Esophagus squamous epithelium (tissue), 5 donors: ENCODE data around the gene CROCC. TPM values are rescaled to one million over a fixed set of nuclear protein-coding genes. Genes with fewer than 3 reads are reported as not detected.

ENCODE experiments used
- DNase-seq: peaks from one replicate; lab custom pipeline; 2025; lab: John Stamatoyannopoulos, UW
- H3K27ac ChIP-seq, 4 donors: fragments of 200-600 bp; sonication (generic); one replicate each; pipeline ENCODE4 v1.5.1; 2016 to 2019; ENCODE audit warnings: mild to moderate bottlenecking in 1 of 4
- H3K27me3 ChIP-seq, 4 donors: fragments of 200-600 bp; sonication (generic); 1 replicate in 3 of 4; 2 replicates in 1 of 4; pipeline versions ENCODE4 v1.5.1 to v1.6.0; 2017 to 2021; ENCODE audit warnings: antibody characterized with exemption in 1 of 4
- H3K36me3 ChIP-seq, 3 donors: fragments of 200-600 bp; sonication (generic); one replicate each; pipeline ENCODE4 v1.5.1; 2016 to 2019
- H3K4me1 ChIP-seq, 3 donors: fragments of 200-600 bp; sonication (generic); one replicate each; pipeline ENCODE4 v1.5.1; 2017 to 2019
- H3K4me3 ChIP-seq, 4 donors: fragments of 200-600 bp; sonication (generic); 1 replicate in 3 of 4; 2 replicates in 1 of 4; pipeline ENCODE4 v1.5.1; 2016 to 2019; ENCODE audit warnings: mild to moderate bottlenecking in 2 of 4, moderate library complexity in 1 of 4
- H3K9me3 ChIP-seq, 3 donors: fragments of 200-600 bp; sonication (generic); one replicate each; pipeline ENCODE4 v1.5.1; 2016 to 2019
- POLR2A ChIP-seq, 4 donors: fragments of 450-650 bp; IDR thresholded peaks; one replicate each; pipeline ENCODE4 v1.6.1; 2017; ENCODE audit warnings: antibody characterized with exemption in 4 of 4, mild to moderate bottlenecking in 4 of 4, moderate library complexity in 3 of 4
- WGBS, 2 donors: methylation state at CpG; one replicate each; pipeline ENCODE4 v1.1.5; 2018; 5-methylcytosine and 5-hydroxymethylcytosine counted together
- intact Hi-C: fragments of 100-400 bp; cut with DNase I; formaldehyde crosslinking; loops from one replicate; pipeline ENCODE4 v1.15.0; 2022
- total RNA-seq, 4 donors: library from RNA; depleted of rRNA; stranded (reverse); fragments of >200 nt; gene quantifications; one replicate each; pipeline ENCODE4 v1.1.0, GENCODE V29; 2016
- TF ChIP-seq, protein P1 (sequence below), 6 experiments: fragments of 450-650 bp in 4 of 6; fragments of 200-600 bp in 2 of 6; sonication (generic) in 2 of 6; IDR thresholded peaks; one replicate each; pipeline ENCODE4 v1.5.1; 2016 to 2019; ENCODE audit warnings: antibody characterized with exemption in 6 of 6, mild to moderate bottlenecking in 4 of 6, moderate library complexity in 4 of 6
- donor health status: DM: yes; HTN: yes; CAD: no.

Gene CROCC
- total RNA-seq, 4 donors from 2014 or later, result 8.5 to 43.1 (median 30.2) TPM

DNA sequence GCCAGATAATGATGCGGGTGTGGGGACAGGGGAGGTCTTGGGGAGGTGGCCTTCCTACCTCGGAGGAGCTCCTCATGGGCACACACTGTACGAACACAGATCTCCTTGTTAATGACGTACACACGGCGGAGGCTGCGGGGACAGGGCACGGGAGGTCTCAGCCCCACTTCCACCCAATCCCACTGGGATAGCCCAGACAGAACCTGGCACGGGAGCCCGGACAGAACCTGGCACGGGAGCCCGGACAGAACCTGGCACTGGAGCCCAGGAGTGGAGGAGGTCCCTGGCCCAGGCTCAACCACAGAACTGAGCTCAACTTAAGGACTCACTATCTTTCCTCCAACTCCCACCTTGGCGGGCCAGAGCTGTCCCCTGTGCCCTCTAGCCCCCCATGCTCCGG, 53.5 kb downstream of the CROCC start:
- H3K36me3 ChIP-seq, result peaks cover 0 to 15% (median 5%) of the 10 kb centered on the region in 3 donors
- peaks cover 0 to 17% (median 0%) of the 10 kb centered on the region in 4 donors for H3K27me3 ChIP-seq
- H3K27ac ChIP-seq, result no peak overlapping the region
- peaks cover 8 to 51% (median 11%) of the 10 kb centered on the region in 3 donors for H3K4me1 ChIP-seq
- TF ChIP-seq, protein P1, sequence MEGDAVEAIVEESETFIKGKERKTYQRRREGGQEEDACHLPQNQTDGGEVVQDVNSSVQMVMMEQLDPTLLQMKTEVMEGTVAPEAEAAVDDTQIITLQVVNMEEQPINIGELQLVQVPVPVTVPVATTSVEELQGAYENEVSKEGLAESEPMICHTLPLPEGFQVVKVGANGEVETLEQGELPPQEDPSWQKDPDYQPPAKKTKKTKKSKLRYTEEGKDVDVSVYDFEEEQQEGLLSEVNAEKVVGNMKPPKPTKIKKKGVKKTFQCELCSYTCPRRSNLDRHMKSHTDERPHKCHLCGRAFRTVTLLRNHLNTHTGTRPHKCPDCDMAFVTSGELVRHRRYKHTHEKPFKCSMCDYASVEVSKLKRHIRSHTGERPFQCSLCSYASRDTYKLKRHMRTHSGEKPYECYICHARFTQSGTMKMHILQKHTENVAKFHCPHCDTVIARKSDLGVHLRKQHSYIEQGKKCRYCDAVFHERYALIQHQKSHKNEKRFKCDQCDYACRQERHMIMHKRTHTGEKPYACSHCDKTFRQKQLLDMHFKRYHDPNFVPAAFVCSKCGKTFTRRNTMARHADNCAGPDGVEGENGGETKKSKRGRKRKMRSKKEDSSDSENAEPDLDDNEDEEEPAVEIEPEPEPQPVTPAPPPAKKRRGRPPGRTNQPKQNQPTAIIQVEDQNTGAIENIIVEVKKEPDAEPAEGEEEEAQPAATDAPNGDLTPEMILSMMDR (IDR thresholded peaks at IDR 0.05), result no peak
- no peak for TF ChIP-seq POLR2A (IDR thresholded peaks at IDR 0.05)
- WGBS, 2 donors, result 62 to 70% methylated on average over 8 to 14 of the region's 14 CpGs
- H3K9me3 ChIP-seq, result no peaks in the 10 kb centered on the region
- no peak overlapping the region for H3K4me3 ChIP-seq
- DNase-seq, result no peak
- intact Hi-C loops, result no loop called here

DNA sequence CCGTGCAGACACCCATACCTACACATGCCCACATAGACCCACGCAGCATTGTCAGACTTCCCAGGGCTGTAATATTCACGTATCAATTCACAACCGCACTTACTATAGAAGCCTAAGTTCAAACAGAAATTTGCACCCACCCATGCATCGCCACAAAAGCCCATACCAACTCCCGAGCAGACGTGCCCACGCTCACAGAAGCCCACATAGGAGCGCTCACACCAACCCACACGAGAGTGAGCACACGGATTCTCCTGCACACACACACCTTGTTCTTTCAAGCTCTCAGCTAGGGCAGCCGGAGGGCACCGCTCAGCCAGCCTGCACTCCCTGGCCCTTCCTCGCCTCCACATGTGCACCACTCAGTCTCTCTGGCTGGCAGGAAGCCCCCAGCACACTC, 54.1 kb downstream of the CROCC start:
- TF ChIP-seq, protein P1 (IDR thresholded peaks at IDR 0.05), result no peak
- TF ChIP-seq POLR2A (IDR thresholded peaks at IDR 0.05), result no peak
- Histone ChIP-seq H3K4me3 (no peak overlapping the region), H3K27ac (no peak overlapping the region), H3K9me3 (no peaks in the 10 kb centered on the region), H3K36me3 (peaks cover 0 to 8% (median 0%) of the 10 kb centered on the region in 3 donors), H3K4me1 (peaks cover 11 to 57% (median 15%) of the 10 kb centered on the region in 3 donors), H3K27me3 (peaks cover 0 to 23% (median 0%) of the 10 kb centered on the region in 4 donors)
- 65 to 74% methylated on average over 7 to 13 of the region's 14 CpGs for WGBS, 2 donors
- intact Hi-C loops, result no loop called here
- no peak for DNase-seq

DNA sequence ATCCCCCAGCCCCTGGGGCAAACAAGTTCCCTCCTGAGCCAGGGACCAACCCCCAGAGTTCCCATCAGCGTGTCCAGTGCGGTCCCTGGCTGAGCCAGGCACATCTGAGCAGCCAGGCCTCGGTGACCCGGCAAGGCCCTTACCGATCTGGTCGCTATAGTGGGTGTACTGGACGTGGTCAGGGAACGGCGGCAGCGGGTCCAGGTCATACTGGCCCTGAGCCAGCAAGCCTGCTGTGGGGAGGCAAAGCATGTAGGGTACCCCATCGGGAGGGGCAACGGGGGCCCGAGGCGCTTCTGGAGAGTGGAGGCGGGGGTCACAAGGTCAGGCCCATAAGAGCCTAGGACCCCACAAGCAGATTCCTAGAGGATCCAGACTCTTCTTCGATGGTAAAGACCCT, 55.2 kb downstream of the CROCC start:
- Histone ChIP-seq H3K9me3 (no peaks in the 10 kb centered on the region), H3K27ac (no peak overlapping the region), H3K36me3 (no peaks in the 10 kb centered on the region), H3K27me3 (peaks cover 0 to 31% (median 0%) of the 10 kb centered on the region in 4 donors), H3K4me1 (peaks cover 11 to 60% (median 19%) of the 10 kb centered on the region in 3 donors), H3K4me3 (no peak overlapping the region)
- 78% methylated on average over 8 of the region's 16 CpGs; no CpG with 5 or more reads in 1 of the 2 donors for WGBS, 2 donors
- intact Hi-C loops, result no loop called here
- TF ChIP-seq, protein P1 (IDR thresholded peaks at IDR 0.05), result no peak
- no peak for TF ChIP-seq POLR2A (IDR thresholded peaks at IDR 0.05)
- no peak for DNase-seq

DNA sequence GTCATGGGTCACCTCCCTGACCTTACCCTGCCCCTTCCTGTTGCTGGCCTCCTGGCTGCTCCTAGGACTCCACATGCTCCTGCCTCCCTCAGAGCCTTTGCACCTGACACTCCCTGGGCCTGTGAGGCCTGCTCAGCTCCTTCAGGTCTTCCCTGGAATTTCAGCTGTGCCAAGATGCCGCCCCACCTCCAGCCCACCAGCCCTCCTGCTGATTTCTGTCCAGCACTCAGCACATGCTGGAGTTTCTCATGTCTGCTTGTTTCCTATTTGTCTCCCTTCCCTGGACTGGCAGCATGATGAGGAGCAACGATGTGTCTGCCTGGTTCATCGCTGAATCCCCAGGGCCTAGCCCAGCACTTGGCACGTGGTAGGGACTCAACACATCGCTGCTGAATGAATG, 55.6 kb downstream of the CROCC start:
- H3K4me3 ChIP-seq, result no peak overlapping the region
- peaks cover 11 to 60% (median 19%) of the 10 kb centered on the region in 3 donors for H3K4me1 ChIP-seq
- whole genome bisulfite sequencing, 2 donors, result 87 to 98% methylated on average over 5 of the region's 5 CpGs
- H3K36me3 ChIP-seq, result no peaks in the 10 kb centered on the region
- no peak for DNase-seq
- TF ChIP-seq, protein P1 (IDR thresholded peaks at IDR 0.05), result no peak
- TF ChIP-seq POLR2A (IDR thresholded peaks at IDR 0.05), result no peak
- H3K9me3 ChIP-seq, result no peaks in the 10 kb centered on the region
- no peak overlapping the region for H3K27ac ChIP-seq
- H3K27me3 ChIP-seq, result peaks cover 0 to 31% (median 0%) of the 10 kb centered on the region in 4 donors
- intact Hi-C loops, result no loop called here

DNA sequence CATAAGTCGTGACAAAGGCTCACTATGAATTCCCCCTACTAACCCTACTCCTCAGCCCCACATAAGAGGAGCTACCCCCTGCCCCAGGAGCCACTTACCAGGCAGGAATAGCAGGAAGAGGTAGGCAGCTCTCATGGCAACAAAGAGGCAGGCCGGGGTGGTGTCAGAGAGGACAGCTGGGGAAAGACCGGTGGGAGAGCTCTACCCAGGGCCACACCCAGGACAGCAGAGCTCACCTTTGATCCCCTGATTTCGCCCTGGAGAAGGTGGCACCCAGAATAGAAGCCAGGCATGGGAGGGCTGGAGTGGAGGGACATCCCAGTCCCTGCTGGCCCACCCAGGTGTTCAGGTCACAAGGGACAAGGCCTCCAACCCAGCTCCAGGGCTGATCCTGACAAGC, 56.4 kb downstream of the CROCC start:
- DNase-seq, result no peak
- intact Hi-C loops, result no loop called here
- peak overlapping the region in 2 of 4 donors; percentile 50 to 74 for H3K27ac ChIP-seq
- peaks cover 0 to 31% (median 0%) of the 10 kb centered on the region in 4 donors for H3K27me3 ChIP-seq
- no peaks in the 10 kb centered on the region for H3K36me3 ChIP-seq
- H3K9me3 ChIP-seq, result no peaks in the 10 kb centered on the region
- no peak for TF ChIP-seq POLR2A (IDR thresholded peaks at IDR 0.05)
- TF ChIP-seq, protein P1 (IDR thresholded peaks at IDR 0.05), result no peak
- no peak overlapping the region for H3K4me3 ChIP-seq
- WGBS, 2 donors, result no CpG with 5 or more reads among the region's 4 CpGs
- peaks cover 11 to 60% (median 19%) of the 10 kb centered on the region in 3 donors for H3K4me1 ChIP-seq
